ENCODE data around the gene ERCC6L2. TPM values are rescaled to one million over a fixed set of nuclear protein-coding genes. Genes with fewer than 3 reads are reported as not detected.

The ERCC6L2 gene
- total RNA-seq, 1 experiment from 2014 or later: 43.0 TPM

DNA sequence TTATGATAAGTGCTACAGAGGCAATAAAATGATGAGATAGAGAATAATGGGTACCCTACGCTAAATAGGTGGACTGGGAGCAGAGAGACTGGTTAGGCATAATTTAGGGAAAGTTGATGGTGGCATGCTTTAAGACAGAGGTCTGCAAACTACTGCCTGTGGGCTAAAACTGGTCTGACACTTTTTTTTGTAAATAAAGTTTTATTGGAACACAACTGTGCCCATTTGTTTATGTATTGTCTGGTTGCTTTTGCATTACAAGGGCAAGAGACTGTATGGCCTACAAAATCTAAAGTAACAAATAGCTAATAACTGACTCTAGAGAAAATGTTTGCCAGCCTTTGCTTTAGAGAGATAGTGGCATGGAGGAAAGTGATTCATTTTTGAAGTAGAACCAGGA is 2.5 kb downstream of the ERCC6L2 start:
- DNase-seq (ENCODE audit: low spot score) (no peak), ATAC-seq (no peak)
- Mint-ChIP-seq H3K27me3 (ENCODE audit: low read depth) (no peaks in the 10 kb centered on the region), H3K9me3 (peaks cover 6% of the 10 kb centered on the region; the same call in 1 of the 2 replicates), H3K27ac (peak overlapping the region; percentile 77; the same call in 1 of the 2 replicates), H3K4me3 (peak overlapping the region; percentile 24; the same call in 1 of the 2 replicates), H3K36me3 (peaks cover 12% of the 10 kb centered on the region), H3K4me1 (peaks cover 17% of the 10 kb centered on the region)
- CTCF ChIA-PET: no interaction called here
- POLR2A ChIA-PET: no interaction called here
- TF ChIP-seq, protein P1, sequence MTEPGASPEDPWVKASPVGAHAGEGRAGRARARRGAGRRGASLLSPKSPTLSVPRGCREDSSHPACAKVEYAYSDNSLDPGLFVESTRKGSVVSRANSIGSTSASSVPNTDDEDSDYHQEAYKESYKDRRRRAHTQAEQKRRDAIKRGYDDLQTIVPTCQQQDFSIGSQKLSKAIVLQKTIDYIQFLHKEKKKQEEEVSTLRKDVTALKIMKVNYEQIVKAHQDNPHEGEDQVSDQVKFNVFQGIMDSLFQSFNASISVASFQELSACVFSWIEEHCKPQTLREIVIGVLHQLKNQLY (CRISPR knock-in tag; IDR thresholded peaks at IDR 0.05): no peak
- TF ChIP-seq, protein P2, sequence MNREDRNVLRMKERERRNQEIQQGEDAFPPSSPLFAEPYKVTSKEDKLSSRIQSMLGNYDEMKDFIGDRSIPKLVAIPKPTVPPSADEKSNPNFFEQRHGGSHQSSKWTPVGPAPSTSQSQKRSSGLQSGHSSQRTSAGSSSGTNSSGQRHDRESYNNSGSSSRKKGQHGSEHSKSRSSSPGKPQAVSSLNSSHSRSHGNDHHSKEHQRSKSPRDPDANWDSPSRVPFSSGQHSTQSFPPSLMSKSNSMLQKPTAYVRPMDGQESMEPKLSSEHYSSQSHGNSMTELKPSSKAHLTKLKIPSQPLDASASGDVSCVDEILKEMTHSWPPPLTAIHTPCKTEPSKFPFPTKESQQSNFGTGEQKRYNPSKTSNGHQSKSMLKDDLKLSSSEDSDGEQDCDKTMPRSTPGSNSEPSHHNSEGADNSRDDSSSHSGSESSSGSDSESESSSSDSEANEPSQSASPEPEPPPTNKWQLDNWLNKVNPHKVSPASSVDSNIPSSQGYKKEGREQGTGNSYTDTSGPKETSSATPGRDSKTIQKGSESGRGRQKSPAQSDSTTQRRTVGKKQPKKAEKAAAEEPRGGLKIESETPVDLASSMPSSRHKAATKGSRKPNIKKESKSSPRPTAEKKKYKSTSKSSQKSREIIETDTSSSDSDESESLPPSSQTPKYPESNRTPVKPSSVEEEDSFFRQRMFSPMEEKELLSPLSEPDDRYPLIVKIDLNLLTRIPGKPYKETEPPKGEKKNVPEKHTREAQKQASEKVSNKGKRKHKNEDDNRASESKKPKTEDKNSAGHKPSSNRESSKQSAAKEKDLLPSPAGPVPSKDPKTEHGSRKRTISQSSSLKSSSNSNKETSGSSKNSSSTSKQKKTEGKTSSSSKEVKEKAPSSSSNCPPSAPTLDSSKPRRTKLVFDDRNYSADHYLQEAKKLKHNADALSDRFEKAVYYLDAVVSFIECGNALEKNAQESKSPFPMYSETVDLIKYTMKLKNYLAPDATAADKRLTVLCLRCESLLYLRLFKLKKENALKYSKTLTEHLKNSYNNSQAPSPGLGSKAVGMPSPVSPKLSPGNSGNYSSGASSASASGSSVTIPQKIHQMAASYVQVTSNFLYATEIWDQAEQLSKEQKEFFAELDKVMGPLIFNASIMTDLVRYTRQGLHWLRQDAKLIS (CRISPR knock-in tag; IDR thresholded peaks at IDR 0.05; ENCODE audit: borderline replicate concordance): no peak
- TF ChIP-seq ATF1 (CRISPR knock-in tag; IDR thresholded peaks at IDR 0.05): no peak
- TF ChIP-seq NFATC4 (CRISPR knock-in tag; IDR thresholded peaks at IDR 0.05): no peak
- TF ChIP-seq RELA (CRISPR knock-in tag; IDR thresholded peaks at IDR 0.05; ENCODE audit: borderline replicate concordance): no peak
- TF ChIP-seq ETV6 (CRISPR knock-in tag; IDR thresholded peaks at IDR 0.05): no peak
- no peak for TF ChIP-seq ZNF138 (CRISPR knock-in tag; conservative IDR thresholded peaks at IDR 0.05)
- TF ChIP-seq NR3C1 (CRISPR knock-in tag; conservative IDR thresholded peaks at IDR 0.05; ENCODE audit: low read depth): no peak
- TF ChIP-seq, protein P3, sequence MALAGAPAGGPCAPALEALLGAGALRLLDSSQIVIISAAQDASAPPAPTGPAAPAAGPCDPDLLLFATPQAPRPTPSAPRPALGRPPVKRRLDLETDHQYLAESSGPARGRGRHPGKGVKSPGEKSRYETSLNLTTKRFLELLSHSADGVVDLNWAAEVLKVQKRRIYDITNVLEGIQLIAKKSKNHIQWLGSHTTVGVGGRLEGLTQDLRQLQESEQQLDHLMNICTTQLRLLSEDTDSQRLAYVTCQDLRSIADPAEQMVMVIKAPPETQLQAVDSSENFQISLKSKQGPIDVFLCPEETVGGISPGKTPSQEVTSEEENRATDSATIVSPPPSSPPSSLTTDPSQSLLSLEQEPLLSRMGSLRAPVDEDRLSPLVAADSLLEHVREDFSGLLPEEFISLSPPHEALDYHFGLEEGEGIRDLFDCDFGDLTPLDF (CRISPR knock-in tag; IDR thresholded peaks at IDR 0.05): no peak
- TF ChIP-seq, protein P4, sequence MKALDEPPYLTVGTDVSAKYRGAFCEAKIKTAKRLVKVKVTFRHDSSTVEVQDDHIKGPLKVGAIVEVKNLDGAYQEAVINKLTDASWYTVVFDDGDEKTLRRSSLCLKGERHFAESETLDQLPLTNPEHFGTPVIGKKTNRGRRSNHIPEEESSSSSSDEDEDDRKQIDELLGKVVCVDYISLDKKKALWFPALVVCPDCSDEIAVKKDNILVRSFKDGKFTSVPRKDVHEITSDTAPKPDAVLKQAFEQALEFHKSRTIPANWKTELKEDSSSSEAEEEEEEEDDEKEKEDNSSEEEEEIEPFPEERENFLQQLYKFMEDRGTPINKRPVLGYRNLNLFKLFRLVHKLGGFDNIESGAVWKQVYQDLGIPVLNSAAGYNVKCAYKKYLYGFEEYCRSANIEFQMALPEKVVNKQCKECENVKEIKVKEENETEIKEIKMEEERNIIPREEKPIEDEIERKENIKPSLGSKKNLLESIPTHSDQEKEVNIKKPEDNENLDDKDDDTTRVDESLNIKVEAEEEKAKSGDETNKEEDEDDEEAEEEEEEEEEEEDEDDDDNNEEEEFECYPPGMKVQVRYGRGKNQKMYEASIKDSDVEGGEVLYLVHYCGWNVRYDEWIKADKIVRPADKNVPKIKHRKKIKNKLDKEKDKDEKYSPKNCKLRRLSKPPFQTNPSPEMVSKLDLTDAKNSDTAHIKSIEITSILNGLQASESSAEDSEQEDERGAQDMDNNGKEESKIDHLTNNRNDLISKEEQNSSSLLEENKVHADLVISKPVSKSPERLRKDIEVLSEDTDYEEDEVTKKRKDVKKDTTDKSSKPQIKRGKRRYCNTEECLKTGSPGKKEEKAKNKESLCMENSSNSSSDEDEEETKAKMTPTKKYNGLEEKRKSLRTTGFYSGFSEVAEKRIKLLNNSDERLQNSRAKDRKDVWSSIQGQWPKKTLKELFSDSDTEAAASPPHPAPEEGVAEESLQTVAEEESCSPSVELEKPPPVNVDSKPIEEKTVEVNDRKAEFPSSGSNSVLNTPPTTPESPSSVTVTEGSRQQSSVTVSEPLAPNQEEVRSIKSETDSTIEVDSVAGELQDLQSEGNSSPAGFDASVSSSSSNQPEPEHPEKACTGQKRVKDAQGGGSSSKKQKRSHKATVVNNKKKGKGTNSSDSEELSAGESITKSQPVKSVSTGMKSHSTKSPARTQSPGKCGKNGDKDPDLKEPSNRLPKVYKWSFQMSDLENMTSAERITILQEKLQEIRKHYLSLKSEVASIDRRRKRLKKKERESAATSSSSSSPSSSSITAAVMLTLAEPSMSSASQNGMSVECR (CRISPR knock-in tag; IDR thresholded peaks at IDR 0.05; ENCODE audit: borderline replicate concordance): no peak
- TF ChIP-seq GABPB1 (CRISPR knock-in tag; IDR thresholded peaks at IDR 0.05): no peak
- TF ChIP-seq, protein P5, sequence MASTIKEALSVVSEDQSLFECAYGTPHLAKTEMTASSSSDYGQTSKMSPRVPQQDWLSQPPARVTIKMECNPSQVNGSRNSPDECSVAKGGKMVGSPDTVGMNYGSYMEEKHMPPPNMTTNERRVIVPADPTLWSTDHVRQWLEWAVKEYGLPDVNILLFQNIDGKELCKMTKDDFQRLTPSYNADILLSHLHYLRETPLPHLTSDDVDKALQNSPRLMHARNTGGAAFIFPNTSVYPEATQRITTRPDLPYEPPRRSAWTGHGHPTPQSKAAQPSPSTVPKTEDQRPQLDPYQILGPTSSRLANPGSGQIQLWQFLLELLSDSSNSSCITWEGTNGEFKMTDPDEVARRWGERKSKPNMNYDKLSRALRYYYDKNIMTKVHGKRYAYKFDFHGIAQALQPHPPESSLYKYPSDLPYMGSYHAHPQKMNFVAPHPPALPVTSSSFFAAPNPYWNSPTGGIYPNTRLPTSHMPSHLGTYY (CRISPR knock-in tag; IDR thresholded peaks at IDR 0.05): no peak
- no peak for TF ChIP-seq FOXJ3 (CRISPR knock-in tag; IDR thresholded peaks at IDR 0.05; ENCODE audit: borderline replicate concordance)

DNA sequence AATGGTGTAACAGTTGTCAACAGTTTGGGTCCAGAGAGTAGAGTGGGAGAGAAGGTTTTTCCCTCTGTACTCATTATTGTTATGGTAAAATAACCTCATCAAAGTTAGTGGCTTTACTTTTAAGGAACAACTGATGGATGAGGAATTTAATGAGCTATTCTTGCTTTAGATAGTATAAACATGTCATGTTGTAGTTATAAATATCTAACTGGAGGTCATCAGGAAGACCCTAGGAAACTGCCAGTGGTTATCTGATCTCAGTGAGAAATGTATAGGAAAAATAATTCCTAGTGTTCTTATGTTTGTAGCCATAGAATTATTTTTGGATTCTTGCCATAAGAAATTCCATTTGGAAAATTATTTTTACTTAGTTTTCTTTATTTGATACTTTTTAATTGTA is 4.1 kb downstream of the ERCC6L2 start:
- no peak overlapping the region for H3K4me3 Mint-ChIP-seq
- H3K27ac Mint-ChIP-seq: no peak overlapping the region
- H3K9me3 Mint-ChIP-seq: peaks cover 6% of the 10 kb centered on the region; the same call in 1 of the 2 replicates
- CTCF ChIA-PET: no interaction called here
- H3K36me3 Mint-ChIP-seq: peaks cover 18% of the 10 kb centered on the region
- ATAC-seq (no peak), DNase-seq (ENCODE audit: low spot score) (no peak)
- H3K4me1 Mint-ChIP-seq: peaks cover 9% of the 10 kb centered on the region
- no peaks in the 10 kb centered on the region for H3K27me3 Mint-ChIP-seq (ENCODE audit: low read depth)
- POLR2A ChIA-PET: no interaction called here
- TF ChIP-seq, protein P6, sequence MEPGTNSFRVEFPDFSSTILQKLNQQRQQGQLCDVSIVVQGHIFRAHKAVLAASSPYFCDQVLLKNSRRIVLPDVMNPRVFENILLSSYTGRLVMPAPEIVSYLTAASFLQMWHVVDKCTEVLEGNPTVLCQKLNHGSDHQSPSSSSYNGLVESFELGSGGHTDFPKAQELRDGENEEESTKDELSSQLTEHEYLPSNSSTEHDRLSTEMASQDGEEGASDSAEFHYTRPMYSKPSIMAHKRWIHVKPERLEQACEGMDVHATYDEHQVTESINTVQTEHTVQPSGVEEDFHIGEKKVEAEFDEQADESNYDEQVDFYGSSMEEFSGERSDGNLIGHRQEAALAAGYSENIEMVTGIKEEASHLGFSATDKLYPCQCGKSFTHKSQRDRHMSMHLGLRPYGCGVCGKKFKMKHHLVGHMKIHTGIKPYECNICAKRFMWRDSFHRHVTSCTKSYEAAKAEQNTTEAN (CRISPR knock-in tag; IDR thresholded peaks at IDR 0.05): no peak
- TF ChIP-seq NFATC4 (CRISPR knock-in tag; IDR thresholded peaks at IDR 0.05) (no peak), ZNF121 (CRISPR knock-in tag; IDR thresholded peaks at IDR 0.05) (no peak)
- TF ChIP-seq, protein P7, sequence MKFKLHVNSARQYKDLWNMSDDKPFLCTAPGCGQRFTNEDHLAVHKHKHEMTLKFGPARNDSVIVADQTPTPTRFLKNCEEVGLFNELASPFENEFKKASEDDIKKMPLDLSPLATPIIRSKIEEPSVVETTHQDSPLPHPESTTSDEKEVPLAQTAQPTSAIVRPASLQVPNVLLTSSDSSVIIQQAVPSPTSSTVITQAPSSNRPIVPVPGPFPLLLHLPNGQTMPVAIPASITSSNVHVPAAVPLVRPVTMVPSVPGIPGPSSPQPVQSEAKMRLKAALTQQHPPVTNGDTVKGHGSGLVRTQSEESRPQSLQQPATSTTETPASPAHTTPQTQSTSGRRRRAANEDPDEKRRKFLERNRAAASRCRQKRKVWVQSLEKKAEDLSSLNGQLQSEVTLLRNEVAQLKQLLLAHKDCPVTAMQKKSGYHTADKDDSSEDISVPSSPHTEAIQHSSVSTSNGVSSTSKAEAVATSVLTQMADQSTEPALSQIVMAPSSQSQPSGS (CRISPR knock-in tag; IDR thresholded peaks at IDR 0.05; ENCODE audit: borderline replicate concordance, low read depth): no peak
- TF ChIP-seq, protein P8, sequence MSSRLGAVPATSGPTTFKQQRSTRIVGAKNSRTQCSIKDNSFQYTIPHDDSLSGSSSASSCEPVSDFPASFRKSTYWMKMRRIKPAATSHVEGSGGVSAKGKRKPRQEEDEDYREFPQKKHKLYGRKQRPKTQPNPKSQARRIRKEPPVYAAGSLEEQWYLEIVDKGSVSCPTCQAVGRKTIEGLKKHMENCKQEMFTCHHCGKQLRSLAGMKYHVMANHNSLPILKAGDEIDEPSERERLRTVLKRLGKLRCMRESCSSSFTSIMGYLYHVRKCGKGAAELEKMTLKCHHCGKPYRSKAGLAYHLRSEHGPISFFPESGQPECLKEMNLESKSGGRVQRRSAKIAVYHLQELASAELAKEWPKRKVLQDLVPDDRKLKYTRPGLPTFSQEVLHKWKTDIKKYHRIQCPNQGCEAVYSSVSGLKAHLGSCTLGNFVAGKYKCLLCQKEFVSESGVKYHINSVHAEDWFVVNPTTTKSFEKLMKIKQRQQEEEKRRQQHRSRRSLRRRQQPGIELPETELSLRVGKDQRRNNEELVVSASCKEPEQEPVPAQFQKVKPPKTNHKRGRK (CRISPR knock-in tag; IDR thresholded peaks at IDR 0.05; ENCODE audit: borderline replicate concordance): no peak
- TF ChIP-seq, protein P9, sequence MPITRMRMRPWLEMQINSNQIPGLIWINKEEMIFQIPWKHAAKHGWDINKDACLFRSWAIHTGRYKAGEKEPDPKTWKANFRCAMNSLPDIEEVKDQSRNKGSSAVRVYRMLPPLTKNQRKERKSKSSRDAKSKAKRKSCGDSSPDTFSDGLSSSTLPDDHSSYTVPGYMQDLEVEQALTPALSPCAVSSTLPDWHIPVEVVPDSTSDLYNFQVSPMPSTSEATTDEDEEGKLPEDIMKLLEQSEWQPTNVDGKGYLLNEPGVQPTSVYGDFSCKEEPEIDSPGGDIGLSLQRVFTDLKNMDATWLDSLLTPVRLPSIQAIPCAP (CRISPR knock-in tag; IDR thresholded peaks at IDR 0.05): no peak

Measured in WTC11 (cell line).